ENCODE data around the gene DHRS4.

Gene DHRS4

GRCh38 chr14:23953464-23954278, at the start of gene DHRS4:
Gene DHRS4, plus strand, starts transcription at chr14:23953770. Its CDS starts 19 bp downstream, at chr14:23953789.
- FAIRE-seq = no peak

GRCh38 chr14:23910101-23910875, 43.3 kb upstream of the DHRS4 start:
- no peak for FAIRE-seq

GRCh38 chr14:23910876-23911210, 42.7 kb upstream of the DHRS4 start:
- FAIRE-seq = no peak

- FAIRE-seq = no peak
These were observed 38.0 kb upstream of the DHRS4 start for GRCh38 chr14:23915559-23915958.

DNA sequence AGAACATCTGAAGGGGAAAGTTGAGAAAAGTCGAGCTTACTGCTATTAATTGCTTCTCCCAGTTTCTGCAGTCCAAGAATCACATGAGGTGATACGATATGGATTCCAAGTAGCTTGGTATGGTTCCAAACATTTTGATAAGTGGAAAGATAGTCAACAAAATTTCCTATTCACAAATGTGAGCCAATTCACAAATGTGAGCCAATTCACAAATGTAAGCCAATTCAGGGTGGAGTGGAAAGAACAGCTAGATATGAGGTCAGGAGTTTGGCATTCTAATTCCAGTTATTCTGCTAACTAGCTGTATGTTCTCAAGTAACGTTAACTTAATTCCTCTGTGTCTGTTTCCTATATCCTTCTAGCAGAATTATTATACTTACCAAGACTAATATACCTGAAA, 37.6 kb upstream of the DHRS4 start:
- no peak for FAIRE-seq

DNA sequence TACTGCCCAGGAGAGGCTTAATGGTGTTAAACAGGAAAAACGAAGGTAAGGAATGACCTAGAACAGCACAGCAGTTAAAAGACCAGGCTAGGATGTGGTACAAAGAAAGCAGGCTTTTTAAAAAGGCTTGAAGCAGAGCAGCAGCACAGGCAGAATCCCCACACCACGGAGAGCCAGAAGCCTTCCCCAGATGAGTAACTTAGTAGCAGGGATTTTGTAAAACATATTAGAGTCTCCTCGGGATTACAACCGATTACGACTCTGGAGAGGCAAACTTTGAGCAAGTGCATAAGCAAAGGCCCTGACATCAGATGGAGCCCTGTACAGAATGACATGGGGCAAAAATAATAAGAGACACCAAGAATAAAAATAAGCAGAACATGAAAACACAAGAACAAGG, 37.1 kb upstream of the DHRS4 start:
- FAIRE-seq = no peak

DNA sequence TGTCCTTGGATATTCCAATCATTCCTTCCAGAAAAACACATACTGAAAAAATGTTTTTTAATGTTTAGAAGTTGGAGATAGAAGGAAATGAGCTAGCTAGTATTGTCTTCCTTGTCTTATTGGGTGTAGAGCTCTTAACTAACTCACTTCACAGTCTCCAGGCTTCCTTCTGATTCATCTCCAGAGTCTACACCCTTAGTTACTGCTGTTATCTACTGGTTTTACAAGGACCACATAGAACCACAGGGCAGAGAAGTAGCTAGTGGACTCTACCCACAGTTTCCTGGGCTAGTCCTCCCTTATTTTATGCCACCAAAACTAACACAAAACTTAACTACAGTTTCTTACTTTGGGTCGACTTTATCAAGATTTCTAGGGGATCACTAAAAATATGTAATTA, 31.0 kb upstream of the DHRS4 start:
- FAIRE-seq = no peak

GRCh38 chr14:23925523-23926075, 28.0 kb upstream of the DHRS4 start:
- FAIRE-seq = no peak

- no peak for FAIRE-seq
These were observed 27.0 kb upstream of the DHRS4 start for GRCh38 chr14:23926543-23926942.

DNA sequence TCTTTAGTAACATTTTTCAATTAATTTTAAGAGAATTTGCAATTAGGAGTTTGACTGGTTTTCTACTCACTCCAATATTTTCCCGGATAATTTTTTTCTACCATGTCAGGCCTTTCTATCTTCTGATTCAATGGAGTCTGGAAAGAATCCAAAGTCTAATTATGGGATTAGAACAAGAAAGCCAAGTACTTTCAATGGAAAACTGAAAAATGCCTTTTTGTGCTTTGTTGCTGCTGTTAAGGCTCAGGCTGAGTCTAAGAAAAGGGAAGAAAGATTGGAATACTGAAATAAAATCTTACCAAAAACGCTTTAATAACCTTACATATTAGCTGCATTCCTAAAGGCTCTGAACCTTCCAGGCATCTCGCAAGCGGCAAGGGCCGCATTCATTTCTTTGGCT, 24.4 kb upstream of the DHRS4 start:
- no peak for FAIRE-seq

GRCh38 chr14:23929822-23930294, 23.7 kb upstream of the DHRS4 start:
- no peak for FAIRE-seq

DNA sequence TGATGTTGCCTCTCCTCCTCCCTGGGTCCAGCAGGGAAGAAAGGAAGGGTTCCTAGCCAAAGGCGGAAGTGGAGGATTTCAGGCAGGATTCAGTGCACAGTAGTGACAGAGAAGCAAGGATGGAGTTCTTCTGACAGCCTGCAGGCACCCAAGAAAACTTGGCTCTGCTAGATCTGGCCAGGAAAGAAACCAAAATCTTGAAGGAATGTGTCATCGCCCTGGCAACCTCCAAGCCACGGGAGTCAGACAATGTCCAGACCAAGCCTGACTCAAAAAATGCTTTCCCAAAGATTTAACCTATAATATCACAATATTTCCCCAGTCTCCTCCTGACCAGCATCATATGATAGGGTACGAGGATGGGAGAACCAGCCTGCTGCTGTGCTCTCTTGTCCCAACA, 22.8 kb upstream of the DHRS4 start:
- FAIRE-seq = no peak

DNA sequence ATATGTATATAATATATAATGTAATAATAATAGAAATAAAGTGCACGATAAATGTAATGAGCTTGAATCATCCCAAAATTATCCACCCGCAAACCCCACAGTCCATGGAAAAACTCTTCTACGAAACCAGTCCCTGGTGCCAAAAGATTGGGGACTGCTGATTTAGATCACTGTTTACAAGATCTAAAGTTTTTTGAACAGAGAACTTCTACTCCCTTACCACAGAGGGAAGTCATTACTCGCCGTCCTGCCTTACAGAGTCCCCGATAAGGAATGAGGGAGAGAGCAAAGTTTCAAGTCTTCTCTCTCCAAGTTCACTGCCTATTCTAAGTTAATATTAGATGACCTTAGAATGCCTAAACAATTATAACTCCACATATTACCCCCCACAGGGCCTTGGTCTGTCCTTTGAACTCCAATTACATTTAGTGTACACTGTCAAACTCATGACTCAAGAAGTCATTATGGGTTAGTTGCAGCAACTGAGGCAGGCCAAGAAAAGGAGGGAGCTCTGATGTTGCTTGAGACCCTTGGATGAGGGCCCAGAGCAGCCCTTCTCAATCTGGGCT, 21.8 kb upstream of the DHRS4 start:
- no peak for FAIRE-seq

DNA sequence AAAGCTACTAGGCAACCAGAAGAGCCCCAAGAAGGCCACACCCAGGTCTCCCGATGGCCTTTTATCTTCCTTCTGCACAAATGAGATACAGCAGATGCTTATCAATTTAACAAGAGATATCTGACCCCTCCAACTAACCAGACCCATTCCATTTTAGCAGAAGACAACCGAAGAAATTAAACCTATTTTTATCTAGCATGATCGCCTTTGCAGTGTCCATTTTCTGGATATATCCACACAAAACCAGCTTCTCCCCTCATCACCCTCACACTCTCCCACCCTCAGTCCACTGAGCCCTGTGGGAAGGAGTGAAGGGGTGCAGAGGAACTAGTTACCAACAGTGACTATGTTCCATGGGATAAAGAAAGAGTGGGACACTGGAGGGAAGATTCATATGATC, 20.9 kb upstream of the DHRS4 start:
- no peak for FAIRE-seq

DNA sequence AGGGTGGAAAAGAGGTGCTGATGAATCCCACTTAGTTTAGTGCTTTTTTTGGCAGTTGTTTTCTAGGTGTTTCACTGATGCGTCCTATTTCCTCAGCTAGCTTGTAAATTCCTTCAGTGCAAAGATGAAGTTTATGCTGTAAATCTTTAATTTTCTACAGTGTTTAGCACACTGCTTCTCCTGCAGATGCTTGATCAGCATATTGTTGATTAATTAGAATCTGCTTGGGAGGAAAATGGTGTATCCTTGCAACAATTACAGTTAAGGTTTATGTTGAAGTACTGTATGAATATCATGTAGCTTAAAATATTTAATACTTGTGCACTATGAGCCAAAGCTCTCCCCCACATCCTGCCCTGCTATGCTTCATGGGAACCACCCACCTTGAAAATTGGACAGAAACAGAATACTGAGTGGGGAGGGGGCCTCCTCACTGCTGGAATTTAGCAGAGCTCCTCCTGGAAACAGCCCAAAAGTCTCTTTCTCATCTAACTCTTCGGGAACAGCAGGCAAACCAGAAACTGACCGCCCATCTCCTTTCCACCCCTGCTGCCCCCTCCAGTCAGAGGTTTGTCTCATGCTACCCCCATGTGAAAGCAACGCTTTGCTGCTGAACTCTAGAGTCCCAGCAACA, 20.3 kb upstream of the DHRS4 start:
- no peak for FAIRE-seq

DNA sequence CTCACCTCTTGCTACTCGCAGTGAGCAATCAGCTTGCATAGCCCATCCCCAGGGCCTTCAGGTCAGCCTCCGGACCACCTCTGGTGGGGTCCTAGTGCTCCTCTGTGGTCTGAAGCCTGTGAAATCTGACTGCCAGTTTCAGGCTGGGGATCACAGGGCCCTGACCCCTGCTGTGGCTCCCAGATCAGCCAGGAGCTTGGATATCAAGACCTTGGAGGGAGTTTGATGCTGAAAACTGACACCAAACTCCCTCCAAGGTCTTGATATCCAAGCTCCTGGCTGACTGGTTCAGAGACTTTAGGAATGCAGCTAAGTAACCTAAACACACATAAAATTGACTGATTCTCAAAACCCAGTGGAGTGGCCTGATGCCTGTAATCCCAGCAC, 19.8 kb upstream of the DHRS4 start:
- no peak for FAIRE-seq

GRCh38 chr14:23935158-23935557, 18.4 kb upstream of the DHRS4 start:
- no peak for FAIRE-seq

DNA sequence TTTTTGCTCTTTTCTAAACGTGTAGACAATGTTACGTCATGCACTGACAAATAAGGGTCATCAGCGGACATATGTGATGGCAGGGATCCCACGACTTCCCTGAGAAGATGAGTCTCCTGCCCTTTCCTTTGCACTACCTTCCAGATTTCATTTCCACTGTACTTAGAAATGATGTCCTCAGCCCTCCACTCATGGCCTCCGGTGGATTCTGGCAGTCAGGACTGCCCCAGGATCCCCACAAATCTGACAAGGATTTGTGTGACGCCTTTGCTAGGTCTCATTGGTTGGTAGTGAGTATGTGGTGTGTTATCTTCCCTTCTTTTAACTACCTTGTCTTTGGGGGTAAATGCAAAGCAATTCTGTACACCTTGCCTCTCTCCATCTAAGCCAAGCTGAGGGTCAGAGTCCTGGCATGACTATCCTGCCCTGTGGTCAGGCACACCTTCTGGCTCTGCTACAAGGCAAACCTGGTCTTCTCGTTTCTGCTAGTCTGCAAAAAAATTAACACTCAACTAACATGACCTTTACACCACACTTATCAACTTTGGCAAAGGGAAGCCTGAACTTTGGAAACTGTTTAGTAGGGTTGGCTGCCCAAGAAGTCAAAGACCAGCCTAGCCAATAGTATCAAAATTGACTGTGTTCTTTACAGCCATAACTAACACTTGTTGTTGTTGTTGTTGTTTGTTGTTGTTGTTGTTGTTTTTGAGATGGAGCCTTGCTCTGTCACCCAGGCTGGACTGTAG, 17.3 kb upstream of the DHRS4 start:
- no peak for FAIRE-seq

- no peak for FAIRE-seq
These were observed 16.4 kb upstream of the DHRS4 start for GRCh38 chr14:23937203-23937602.

- no peak for FAIRE-seq
These were observed 14.7 kb upstream of the DHRS4 start for GRCh38 chr14:23938823-23939222.

GRCh38 chr14:23939607-23940326, 13.8 kb upstream of the DHRS4 start:
- FAIRE-seq = no peak

DNA sequence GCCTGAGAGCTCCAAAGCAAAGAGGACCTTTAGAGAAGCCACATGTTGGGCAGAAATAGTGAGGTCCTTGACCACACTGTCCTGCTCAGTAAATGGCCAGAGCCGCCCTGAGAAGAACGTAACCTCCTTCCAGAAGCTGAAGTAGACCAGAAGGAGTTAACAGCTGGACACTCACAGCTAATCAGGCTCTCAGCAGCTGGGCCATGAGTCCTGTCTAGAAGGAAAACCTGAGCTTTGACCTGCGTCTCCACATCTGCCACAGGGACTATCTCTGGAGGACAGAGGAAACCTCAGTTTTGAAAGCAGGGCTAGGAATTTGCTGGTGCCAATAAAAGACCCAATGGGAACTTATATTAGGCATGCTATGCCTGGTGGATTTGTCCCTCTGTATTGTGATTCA, 12.3 kb upstream of the DHRS4 start:
- FAIRE-seq = no peak
